Dermis blood vessel endothelial cell (primary cell): ENCODE measurements around the gene GSTM3. TPM values are rescaled to one million over a fixed set of nuclear protein-coding genes. Genes with fewer than 3 reads are reported as not detected.
"Not testable (repeated sequence)": the region's sequence is repeated elsewhere in the genome, so short reads cannot be mapped to it uniquely, and the experiment has no call there.

Experiments
- DNase-seq: peaks from one replicate; pipeline ENCODE4 v3.0.0; 2010
- total RNA-seq: library from RNA; depleted of rRNA; stranded (reverse); fragments of >200 nt; gene quantifications from 2 replicates; pipeline ENCODE4 v1.2.3, GENCODE V29; 2014

Gene GSTM3
- total RNA-seq, 1 donor from 2014 or later, result 54.1 TPM

GRCh38 chr1:109773900-109774485 is 33.2 kb upstream of the GSTM3 start:
- no peak for DNase-seq

- DNase-seq, result peak; percentile 93
Measured at GRCh38 chr1:109773203-109773899, 32.5 kb upstream of the GSTM3 start.

- no peak for DNase-seq
Measured at GRCh38 chr1:109772658-109773202, 31.9 kb upstream of the GSTM3 start.

GRCh38 chr1:109771712-109772657 is 31.1 kb upstream of the GSTM3 start:
- no peak for DNase-seq

GRCh38 chr1:109770331-109771095 is 29.7 kb upstream of the GSTM3 start:
- no peak for DNase-seq

- DNase-seq, result peak; percentile 40
Measured at GRCh38 chr1:109769330-109770078, 28.7 kb upstream of the GSTM3 start.

- no peak for DNase-seq
Measured at GRCh38 chr1:109768820-109769219, 28.0 kb upstream of the GSTM3 start.

- no peak for DNase-seq
Measured at GRCh38 chr1:109768335-109768650, 27.5 kb upstream of the GSTM3 start.

GRCh38 chr1:109767637-109768334 is 26.9 kb upstream of the GSTM3 start:
- DNase-seq, result no peak

- DNase-seq, result not testable (repeated sequence)
Measured at GRCh38 chr1:109766991-109767636, 26.3 kb upstream of the GSTM3 start.

- DNase-seq, result no peak
Measured at GRCh38 chr1:109765896-109766615, 25.2 kb upstream of the GSTM3 start.

- DNase-seq, result no peak
Measured at GRCh38 chr1:109765483-109765815, 24.6 kb upstream of the GSTM3 start.

GRCh38 chr1:109764561-109765482 is 24.0 kb upstream of the GSTM3 start:
- DNase-seq, result no peak

- no peak for DNase-seq
Measured at GRCh38 chr1:109763646-109764415, 23.0 kb upstream of the GSTM3 start, which contains the start of gene EPS8L3. TSS of gene EPS8L3 (minus strand) at chr1:109763923. CDS start at chr1:109761749, 2,174 bp downstream.

- peak; percentile 76 for DNase-seq
Measured at GRCh38 chr1:109762821-109763645, 22.2 kb upstream of the GSTM3 start.

- no peak for DNase-seq
Measured at GRCh38 chr1:109762039-109762585, 21.3 kb upstream of the GSTM3 start.
